Stimulated activated CD8-positive, alpha-beta memory T cell treated with anti-CD3 and anti-CD28 coated beads, Interleukin-7, amount 100 ng/mL, for 4 hours (primary cell): ENCODE data around the gene SLC1A2.

Experiments
- DNase-seq, 2 donors: peaks; one replicate each; pipeline ENCODE4 v3.0.0-alpha.2; 2020; ENCODE audit warnings: low read depth in 2 of 2

Gene SLC1A2

DNA sequence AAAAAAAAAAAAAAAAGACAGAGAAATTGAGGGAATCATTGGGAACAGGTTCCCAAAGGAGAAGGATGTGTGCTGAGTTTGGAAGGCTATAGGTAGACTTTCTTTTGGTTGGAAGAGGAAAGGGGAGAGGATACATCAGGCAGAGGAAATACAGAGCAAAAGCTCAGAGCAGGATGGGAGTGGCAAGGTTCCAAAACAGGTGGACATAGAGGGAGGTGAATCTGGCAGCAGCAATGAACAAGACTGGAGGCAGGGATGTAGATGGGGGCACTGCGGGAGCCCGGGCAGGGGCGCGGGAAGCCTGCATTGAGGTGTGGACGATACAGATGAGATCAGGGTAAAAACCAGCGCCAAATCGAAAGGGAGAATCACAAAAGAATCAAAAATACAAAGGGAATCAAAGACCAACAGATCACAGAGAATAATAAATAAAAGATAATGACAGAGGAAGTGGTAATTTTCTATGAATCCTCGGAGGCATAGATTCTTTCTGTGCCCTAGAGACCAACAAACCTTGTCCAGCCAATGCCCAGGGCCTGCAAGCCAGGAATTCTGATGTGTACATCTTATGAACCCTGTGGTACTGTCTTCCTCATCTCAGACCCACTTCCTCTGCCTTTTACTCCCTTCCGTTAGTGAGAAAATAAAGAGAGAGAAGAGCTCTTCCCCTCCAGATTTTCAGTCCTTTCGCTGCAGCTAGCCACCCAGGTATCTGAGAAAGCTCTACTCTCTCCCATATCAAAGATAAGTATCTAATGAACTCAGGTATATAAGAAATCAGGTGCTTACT, 70.3 kb downstream of the SLC1A2 start:
- no peak for DNase-seq

- no peak for DNase-seq
These were observed 71.4 kb downstream of the SLC1A2 start for GRCh38 chr11:35347921-35348331.

DNA sequence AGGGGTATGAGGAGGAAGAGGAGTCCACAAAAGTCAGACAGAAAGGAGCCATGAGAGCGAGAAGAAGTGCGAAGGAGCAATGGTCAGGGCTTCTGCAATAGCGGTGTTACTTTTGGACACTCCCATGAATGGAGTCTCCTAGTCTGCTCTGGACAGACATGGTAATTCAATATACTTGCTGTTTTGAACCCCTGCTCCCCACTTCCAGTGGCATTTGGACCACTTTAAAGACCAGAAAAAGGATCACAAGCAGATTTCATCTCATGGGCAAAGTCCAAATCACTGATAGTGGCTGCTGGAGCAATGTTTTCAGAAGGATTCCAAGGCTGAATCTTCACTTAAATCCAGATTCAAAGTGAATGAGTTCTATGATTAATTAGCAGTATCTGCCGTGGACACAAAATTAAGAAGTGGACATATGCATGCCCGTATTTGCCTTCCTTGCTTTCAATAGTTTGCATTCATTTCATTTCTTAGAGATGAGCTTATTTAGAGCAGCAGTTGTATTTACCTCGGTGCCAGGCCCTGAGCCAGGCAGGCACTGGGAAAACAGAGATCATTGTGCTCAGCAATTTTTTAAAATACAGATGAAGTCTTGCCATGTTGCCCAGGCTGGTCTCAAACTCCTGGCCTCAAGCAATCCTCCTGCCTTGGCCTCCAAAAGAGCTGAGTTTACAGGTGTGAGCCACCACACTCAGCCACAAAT, 72.0 kb downstream of the SLC1A2 start:
- DNase-seq = no peak

DNA sequence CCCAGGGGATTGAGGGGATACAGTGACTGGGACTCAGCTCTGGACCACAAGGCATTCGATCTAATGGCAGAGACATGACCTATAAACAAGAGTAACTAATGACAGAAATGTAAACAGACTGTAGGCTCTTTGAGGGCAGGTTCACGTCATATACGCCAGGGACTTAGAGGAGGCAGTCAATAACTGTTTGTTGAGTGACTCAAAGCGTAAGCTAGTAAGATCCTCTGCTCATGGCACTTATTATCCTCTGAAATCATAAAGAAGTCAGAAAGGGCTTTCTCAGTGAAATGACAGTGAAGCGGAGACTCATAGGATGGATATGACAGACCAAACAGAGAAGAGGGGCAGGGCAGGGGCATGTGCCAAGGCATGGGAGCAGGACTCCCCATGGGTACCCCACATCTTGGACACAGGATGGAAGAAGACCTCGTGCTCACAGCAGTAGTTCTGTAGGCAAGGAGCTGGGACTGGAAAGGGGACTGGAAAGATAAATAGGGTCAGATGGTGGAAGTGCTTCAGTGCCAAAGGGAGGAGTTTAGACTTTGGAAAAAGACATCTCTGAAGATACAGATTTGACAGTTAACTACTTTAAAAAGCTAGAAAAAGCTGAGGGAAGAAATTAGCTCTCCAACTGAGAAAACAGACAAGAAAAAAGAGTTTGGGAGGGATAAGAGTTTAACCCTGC, 72.7 kb downstream of the SLC1A2 start:
- DNase-seq = no peak

- DNase-seq = no peak
These were observed 74.4 kb downstream of the SLC1A2 start for GRCh38 chr11:35344681-35345574.

GRCh38 chr11:35343033-35343598, 76.2 kb downstream of the SLC1A2 start:
- no peak for DNase-seq

DNA sequence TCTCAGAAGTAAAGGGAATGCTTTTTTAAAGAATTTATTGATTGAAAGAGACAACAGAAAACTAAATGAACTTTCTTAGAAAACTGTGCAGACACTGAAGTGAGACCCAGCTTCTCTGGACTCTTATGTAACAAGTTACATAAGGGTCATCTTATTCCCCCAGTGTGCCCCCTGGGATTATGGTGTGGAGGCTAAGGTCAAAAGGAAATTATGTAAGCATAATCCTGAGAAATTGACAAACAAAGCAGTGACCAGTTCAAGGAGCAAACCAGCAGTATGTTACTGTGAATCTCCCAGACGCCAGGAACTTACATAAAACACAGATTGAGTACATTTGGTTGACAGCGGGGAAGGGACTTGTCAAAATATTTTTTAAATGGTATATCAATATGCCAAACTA, 78.6 kb downstream of the SLC1A2 start:
- no peak for DNase-seq

GRCh38 chr11:35340071-35340470, 79.3 kb downstream of the SLC1A2 start:
- DNase-seq = no peak

DNA sequence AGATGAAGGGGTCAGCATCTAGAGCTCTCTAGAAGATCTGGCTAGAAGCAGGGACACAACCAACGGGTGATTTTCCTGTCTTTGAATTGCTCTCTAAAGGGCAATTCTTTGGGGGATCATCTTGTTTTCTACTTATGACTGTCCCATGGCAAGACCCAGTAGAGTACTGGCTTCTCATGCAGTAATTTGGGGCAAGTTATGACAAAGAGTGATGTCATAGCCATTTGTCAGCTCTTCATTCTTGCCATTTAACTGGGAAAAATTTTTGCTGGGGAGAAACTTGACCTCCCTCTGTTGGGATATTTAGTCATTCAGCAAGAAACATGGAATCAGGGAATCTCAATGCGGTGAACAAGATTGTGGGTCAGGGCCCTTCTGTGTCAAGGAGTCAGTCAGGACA, 80.4 kb downstream of the SLC1A2 start:
- no peak for DNase-seq

DNA sequence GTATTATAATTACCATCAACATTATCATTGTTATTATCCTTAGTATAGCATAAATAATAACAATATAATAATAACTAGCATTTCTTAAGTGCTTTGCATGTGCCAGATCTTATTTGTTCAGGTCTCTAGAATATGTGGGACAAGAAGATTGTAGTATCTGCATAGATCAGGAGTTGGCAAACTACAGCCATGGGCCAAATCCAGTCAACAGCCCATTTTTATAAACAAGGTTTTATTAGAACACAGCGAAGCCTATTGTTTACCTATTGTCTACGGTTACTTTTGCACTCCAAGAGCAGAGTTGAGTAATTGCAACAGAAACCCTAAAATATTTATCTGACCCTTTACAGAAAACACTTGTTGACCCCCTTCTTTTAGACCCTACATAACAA, 81.4 kb downstream of the SLC1A2 start:
- DNase-seq = no peak

DNA sequence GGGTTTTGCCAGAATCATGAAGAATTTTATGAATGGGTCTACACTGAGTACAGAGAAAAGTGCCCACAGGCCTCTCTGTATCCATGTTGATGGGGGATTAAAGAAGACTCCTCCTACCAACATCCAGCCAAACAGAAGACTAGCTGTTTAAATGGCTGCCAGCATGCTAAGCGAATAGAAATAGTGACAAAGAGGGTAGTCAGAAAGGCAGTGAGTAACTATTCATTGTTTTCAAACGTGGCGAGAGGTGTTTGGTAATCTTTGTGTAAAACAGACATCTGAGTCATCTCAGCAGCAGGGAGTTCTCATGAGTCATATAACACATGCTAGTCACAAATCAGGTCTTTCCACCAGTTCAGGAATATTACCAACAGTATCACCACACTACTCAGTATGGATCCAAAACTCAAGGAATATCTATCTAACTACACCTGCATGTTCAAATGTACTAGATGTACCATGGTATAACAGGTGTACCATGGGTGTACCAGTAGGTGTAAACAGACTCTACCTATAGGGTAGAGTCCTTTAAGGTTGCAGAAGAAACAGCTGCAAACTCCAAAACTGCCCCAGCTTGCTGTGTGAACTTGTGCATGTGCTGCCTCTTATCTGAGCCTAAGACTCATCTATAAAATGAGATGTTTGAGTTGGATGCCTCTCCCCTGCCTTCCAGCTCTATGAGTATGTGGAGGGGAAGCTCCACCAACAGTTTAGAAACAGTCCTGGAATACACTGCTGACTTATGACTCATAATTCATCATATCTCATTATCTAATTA, 82.0 kb downstream of the SLC1A2 start:
- DNase-seq = no peak

DNA sequence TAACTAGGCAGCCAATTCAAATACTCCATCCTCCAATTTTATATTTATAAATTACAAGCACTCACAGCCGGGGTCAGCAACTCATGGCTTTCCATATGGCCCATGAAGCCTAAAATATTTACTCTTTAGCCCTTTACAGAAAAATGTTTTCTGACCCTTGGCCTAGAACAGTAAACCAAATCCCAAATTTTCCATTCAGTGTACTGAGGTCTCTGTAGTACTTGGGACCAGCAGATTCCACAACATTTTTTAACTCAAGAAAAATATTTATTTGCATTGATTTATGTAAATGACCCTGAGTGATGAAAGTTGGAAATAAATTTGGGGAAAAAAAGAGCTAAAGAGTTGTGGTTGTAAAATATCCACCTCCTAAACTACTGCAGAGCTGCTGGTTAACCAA, 82.6 kb downstream of the SLC1A2 start:
- no peak for DNase-seq

- DNase-seq = no peak
These were observed 84.1 kb downstream of the SLC1A2 start for GRCh38 chr11:35335226-35335625.

- DNase-seq = no peak
These were observed 84.8 kb downstream of the SLC1A2 start for GRCh38 chr11:35334385-35335090.

- DNase-seq = no peak
These were observed 86.8 kb downstream of the SLC1A2 start for GRCh38 chr11:35332524-35332923.

DNA sequence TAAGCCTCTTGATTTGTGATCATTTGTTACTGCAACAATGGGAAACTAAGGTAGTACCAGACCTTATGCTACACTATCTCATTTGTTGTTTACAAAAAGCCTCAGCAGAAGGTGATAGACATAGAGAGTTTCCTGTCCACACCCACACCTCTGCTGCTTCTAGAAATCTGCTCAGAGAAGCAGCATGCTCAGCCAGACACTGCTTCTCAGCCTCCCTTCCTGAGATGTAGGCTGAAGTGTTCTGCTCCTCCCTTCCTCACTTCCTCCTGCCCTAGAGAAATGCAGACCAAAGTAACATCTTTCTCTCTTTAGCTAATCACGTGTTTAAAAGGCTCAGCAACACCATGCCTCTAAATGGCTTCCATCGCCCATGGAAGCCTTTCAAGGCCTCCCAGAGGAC, 88.4 kb downstream of the SLC1A2 start:
- DNase-seq = peak; percentile 14 to 27

- DNase-seq = no peak
These were observed 89.0 kb downstream of the SLC1A2 start for GRCh38 chr11:35330156-35330889.

DNA sequence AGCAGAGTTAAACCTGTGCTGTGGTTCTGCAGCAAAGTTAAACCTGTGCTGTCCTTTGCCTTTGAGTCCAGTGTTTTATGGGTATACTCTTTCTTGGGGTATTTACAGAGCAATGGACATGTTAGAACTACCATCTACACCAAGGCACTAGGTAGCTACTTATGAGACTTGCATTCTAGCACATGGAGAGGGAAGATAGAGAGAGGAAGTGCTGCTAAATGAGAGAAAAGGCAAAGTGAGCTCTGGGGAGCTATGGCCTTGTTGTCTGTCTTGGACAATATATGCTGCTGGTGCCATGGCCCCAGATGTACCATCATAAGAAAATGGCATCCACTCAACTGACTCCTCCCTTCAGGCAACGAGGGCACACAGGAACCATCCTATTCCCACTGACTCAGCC, 91.5 kb downstream of the SLC1A2 start:
- no peak for DNase-seq

- DNase-seq = no peak
These were observed 93.0 kb downstream of the SLC1A2 start for GRCh38 chr11:35326266-35326879.
